Nephron progenitor cell (in vitro differentiated cells): ENCODE data around the gene PRELP.

ENCODE experiments used
- DNase-seq: peaks from one replicate; pipeline ENCODE4 v3.0.0; 2021
- H3K27ac Mint-ChIP-seq: 2 replicates; pipeline ENCODE4 v1.8.0; 2021; ENCODE audit warnings: mild to moderate bottlenecking, moderate library complexity, mixed read lengths
- H3K27me3 Mint-ChIP-seq: 2 replicates; pipeline ENCODE4 v1.8.0; 2021; ENCODE audit warnings: mild to moderate bottlenecking, low read depth, mixed read lengths; ENCODE audit not compliant: poor library complexity
- H3K36me3 Mint-ChIP-seq: 2 replicates; pipeline ENCODE4 v1.8.0; 2021; ENCODE audit warnings: low read depth, mixed read lengths
- H3K4me1 Mint-ChIP-seq: 2 replicates; pipeline ENCODE4 v1.8.0; 2021; ENCODE audit warnings: mixed read lengths
- H3K4me3 Mint-ChIP-seq: 2 replicates; pipeline ENCODE4 v1.8.0; 2021; ENCODE audit warnings: mild to moderate bottlenecking, moderate library complexity, mixed read lengths
- H3K9me3 Mint-ChIP-seq: 2 replicates; pipeline ENCODE4 v1.8.0; 2021; ENCODE audit warnings: mild to moderate bottlenecking, moderate library complexity, mixed read lengths
- TF ChIP-seq, protein P1 (sequence below): fragments of 200-600 bp; sonication (generic); IDR thresholded peaks from 2 replicates; pipeline ENCODE4 v1.5.0; 2021; ENCODE audit warnings: antibody characterized with exemption

The PRELP gene

GRCh38 chr1:203490607-203491006 lies 15.0 kb downstream of the PRELP start:
- no peaks in the 10 kb centered on the region for H3K36me3 Mint-ChIP-seq
- H3K27me3 Mint-ChIP-seq, result peaks cover 23% of the 10 kb centered on the region
- H3K9me3 Mint-ChIP-seq, result no peaks in the 10 kb centered on the region
- peaks cover 42% of the 10 kb centered on the region for H3K4me1 Mint-ChIP-seq
- no peak overlapping the region for H3K27ac Mint-ChIP-seq
- no peak for DNase-seq
- TF ChIP-seq, protein P1, sequence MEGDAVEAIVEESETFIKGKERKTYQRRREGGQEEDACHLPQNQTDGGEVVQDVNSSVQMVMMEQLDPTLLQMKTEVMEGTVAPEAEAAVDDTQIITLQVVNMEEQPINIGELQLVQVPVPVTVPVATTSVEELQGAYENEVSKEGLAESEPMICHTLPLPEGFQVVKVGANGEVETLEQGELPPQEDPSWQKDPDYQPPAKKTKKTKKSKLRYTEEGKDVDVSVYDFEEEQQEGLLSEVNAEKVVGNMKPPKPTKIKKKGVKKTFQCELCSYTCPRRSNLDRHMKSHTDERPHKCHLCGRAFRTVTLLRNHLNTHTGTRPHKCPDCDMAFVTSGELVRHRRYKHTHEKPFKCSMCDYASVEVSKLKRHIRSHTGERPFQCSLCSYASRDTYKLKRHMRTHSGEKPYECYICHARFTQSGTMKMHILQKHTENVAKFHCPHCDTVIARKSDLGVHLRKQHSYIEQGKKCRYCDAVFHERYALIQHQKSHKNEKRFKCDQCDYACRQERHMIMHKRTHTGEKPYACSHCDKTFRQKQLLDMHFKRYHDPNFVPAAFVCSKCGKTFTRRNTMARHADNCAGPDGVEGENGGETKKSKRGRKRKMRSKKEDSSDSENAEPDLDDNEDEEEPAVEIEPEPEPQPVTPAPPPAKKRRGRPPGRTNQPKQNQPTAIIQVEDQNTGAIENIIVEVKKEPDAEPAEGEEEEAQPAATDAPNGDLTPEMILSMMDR, result no peak
- no peak overlapping the region for H3K4me3 Mint-ChIP-seq

GRCh38 chr1:203491664-203492063 lies 16.1 kb downstream of the PRELP start:
- Mint-ChIP-seq H3K9me3 (no peaks in the 10 kb centered on the region), H3K4me1 (peaks cover 39% of the 10 kb centered on the region), H3K27ac (no peak overlapping the region), H3K4me3 (no peak overlapping the region), H3K27me3 (peaks cover 32% of the 10 kb centered on the region), H3K36me3 (no peaks in the 10 kb centered on the region)
- TF ChIP-seq, protein P1, result no peak
- no peak for DNase-seq

DNA sequence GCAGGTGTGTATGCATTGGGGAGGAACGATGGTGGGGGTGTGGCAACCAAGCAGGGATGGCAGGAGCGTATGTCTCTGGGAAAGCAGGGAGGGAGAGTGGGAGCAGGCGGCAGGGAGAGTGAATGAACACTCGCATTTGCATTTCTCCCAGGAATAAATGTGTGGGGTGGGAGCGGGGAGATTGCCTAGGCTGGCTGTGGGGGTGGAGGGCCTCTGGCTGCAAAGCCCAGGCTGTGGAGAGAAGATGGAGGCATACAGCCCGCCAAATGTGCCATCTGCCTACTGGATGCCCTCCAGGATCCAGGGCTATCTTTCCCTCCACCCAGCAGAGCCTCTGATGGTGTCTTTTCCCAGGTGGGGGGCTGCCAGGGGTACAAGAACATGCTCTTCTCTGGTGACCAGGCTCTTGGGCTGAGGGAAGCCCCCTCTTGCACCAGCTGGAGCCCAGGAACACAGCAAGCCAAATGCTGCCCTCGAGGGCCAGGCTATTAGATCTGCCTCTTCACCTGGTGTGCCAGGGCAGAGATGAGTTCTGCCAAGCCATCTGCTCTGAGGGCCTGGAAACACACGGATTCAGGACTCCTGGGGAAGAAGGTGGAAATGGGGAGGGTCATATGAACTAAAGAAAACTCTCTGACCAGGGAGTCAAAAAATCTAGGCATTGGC lies 16.6 kb downstream of the PRELP start:
- Mint-ChIP-seq H3K27me3 (peaks cover 36% of the 10 kb centered on the region), H3K27ac (no peak overlapping the region), H3K4me1 (peaks cover 39% of the 10 kb centered on the region), H3K4me3 (no peak overlapping the region), H3K36me3 (no peaks in the 10 kb centered on the region), H3K9me3 (no peaks in the 10 kb centered on the region)
- no peak for DNase-seq
- TF ChIP-seq, protein P1, result no peak

GRCh38 chr1:203492748-203493130 lies 17.1 kb downstream of the PRELP start:
- peaks cover 38% of the 10 kb centered on the region for H3K4me1 Mint-ChIP-seq
- H3K36me3 Mint-ChIP-seq, result no peaks in the 10 kb centered on the region
- TF ChIP-seq, protein P1, result no peak
- no peak overlapping the region for H3K4me3 Mint-ChIP-seq
- peaks cover 36% of the 10 kb centered on the region for H3K27me3 Mint-ChIP-seq
- no peak for DNase-seq
- no peaks in the 10 kb centered on the region for H3K9me3 Mint-ChIP-seq
- no peak overlapping the region for H3K27ac Mint-ChIP-seq

- Mint-ChIP-seq H3K4me3 (no peak within 1 kb of the TSS), H3K27ac (no peak within 1 kb of the TSS), H3K9me3 (no peaks in the 10 kb centered on the region), H3K4me1 (peaks cover 36% of the 10 kb centered on the region), H3K27me3 (peaks cover 33% of the 10 kb centered on the region), H3K36me3 (no peaks in the 10 kb centered on the region)
- TF ChIP-seq, protein P1, result no peak
- no peak for DNase-seq
Observed at GRCh38 chr1:203493901-203494300, 18.3 kb downstream of the PRELP start, which contains the start of gene OPTC. OPTC (plus strand) TSS chr1:203494153; CDS start chr1:203496006, 1,853 bp downstream.

GRCh38 chr1:203495845-203496244 lies 20.2 kb downstream of the PRELP start:
- H3K36me3 Mint-ChIP-seq, result no peaks in the 10 kb centered on the region
- DNase-seq, result no peak
- no peak overlapping the region for H3K27ac Mint-ChIP-seq
- TF ChIP-seq, protein P1, result no peak
- no peaks in the 10 kb centered on the region for H3K9me3 Mint-ChIP-seq
- H3K27me3 Mint-ChIP-seq, result peaks cover 32% of the 10 kb centered on the region
- H3K4me3 Mint-ChIP-seq, result no peak overlapping the region
- H3K4me1 Mint-ChIP-seq, result peaks cover 28% of the 10 kb centered on the region
